ENCODE measurements around the gene EHBP1.

The EHBP1 gene

DNA sequence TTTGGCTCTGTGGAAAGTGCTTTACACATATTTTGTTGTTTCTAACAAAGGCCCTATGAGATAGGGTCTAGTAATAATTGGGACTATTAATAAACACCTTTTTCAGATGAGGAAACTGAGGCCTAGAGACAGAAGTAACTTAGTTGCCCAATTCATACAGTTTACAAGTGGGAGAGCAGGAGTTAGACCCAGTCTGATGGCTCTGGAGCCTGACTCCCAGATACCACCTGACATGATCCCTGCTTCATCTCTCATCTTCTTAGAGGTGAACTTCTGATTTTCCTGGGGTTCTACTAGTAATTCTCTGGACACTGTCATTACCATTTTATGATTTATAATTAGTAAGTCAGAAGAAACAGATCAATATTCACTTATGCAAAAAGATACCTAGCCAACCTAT is 296.1 kb downstream of the EHBP1 start:
- DNase-seq (ENCODE audit: low read depth) = no peak
- H3K4me3 ChIP-seq (ENCODE audit: low read depth, low read length) = no peak overlapping the region
- TF ChIP-seq, protein P1, sequence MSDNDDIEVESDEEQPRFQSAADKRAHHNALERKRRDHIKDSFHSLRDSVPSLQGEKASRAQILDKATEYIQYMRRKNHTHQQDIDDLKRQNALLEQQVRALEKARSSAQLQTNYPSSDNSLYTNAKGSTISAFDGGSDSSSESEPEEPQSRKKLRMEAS (IDR thresholded peaks at IDR 0.05; ENCODE audit: low read depth, low read length) = no peak
- TF ChIP-seq, protein P2, sequence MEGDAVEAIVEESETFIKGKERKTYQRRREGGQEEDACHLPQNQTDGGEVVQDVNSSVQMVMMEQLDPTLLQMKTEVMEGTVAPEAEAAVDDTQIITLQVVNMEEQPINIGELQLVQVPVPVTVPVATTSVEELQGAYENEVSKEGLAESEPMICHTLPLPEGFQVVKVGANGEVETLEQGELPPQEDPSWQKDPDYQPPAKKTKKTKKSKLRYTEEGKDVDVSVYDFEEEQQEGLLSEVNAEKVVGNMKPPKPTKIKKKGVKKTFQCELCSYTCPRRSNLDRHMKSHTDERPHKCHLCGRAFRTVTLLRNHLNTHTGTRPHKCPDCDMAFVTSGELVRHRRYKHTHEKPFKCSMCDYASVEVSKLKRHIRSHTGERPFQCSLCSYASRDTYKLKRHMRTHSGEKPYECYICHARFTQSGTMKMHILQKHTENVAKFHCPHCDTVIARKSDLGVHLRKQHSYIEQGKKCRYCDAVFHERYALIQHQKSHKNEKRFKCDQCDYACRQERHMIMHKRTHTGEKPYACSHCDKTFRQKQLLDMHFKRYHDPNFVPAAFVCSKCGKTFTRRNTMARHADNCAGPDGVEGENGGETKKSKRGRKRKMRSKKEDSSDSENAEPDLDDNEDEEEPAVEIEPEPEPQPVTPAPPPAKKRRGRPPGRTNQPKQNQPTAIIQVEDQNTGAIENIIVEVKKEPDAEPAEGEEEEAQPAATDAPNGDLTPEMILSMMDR (IDR thresholded peaks at IDR 0.05; ENCODE audit: low read depth, low read length) = no peak
- TF ChIP-seq POLR2A (IDR thresholded peaks at IDR 0.05; ENCODE audit: extremely low read depth, insufficient read length) (no peak), MYC (IDR thresholded peaks at IDR 0.05; ENCODE audit: low read depth, low read length) (no peak)

DNA sequence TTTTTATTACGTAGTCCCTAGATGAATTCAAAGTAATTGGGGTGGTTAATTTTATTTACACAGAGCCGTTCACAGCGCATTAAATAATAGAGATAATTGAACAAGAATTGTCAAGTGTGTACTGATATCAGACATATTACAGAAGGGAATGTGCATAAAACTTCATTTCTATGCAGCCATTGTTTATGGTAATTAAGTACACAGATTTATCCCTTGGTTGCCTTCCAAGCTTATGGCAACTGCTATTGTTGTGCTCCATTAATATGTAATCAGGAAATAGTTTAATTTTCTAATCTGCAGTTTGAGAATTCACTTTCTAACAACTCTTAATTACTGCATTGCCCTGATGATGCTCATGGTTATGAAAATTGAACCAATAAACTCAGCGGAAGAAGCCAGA is 297.8 kb downstream of the EHBP1 start:
- DNase-seq (ENCODE audit: low read depth) = no peak
- H3K4me3 ChIP-seq (ENCODE audit: low read depth, low read length) = no peak overlapping the region

DNA sequence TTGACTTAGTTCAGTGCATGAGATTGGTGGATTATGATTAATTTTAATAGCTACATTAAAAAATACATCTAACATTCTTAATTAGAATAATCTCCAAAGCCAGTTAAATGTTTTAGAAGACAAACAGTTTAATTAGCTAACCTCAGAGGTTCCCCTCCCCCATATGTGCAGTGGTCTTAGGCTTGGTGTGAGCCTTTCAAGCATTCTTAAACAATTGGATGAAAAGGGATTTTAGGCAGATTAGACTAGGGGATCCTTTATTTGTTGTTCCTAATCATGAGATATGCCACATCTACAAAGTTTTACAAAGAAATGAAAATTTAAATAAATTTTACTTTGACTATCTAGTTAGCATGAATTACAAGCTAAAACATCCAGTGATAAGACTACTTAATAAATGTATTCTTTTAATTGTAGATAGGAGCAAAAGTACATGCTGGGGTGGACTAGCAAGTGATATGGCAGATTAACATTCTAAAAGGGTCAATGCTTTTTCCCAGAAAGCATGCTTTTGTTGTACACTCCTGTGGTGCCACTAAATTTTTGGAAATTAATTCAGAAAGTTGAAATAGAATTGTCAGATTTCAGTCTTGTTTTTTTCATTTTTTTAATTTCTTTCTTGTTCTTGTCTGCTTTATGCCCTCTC is 302.4 kb downstream of the EHBP1 start:
- H3K4me3 ChIP-seq (ENCODE audit: low read depth, low read length) = no peak overlapping the region
- TF ChIP-seq MYC (IDR thresholded peaks at IDR 0.05; ENCODE audit: low read depth, low read length) (no peak), POLR2A (IDR thresholded peaks at IDR 0.05; ENCODE audit: extremely low read depth, insufficient read length) (no peak)
- no peak for DNase-seq (ENCODE audit: low read depth)

More for the DNA sequence above, 297.8 kb downstream of the EHBP1 start:
- TF ChIP-seq MYC (IDR thresholded peaks at IDR 0.05; ENCODE audit: low read depth, low read length) = no peak
- TF ChIP-seq, protein P2 (IDR thresholded peaks at IDR 0.05; ENCODE audit: low read depth, low read length) = no peak
- TF ChIP-seq, protein P1 (IDR thresholded peaks at IDR 0.05; ENCODE audit: low read depth, low read length) = no peak
- no peak for TF ChIP-seq POLR2A (IDR thresholded peaks at IDR 0.05; ENCODE audit: extremely low read depth, insufficient read length)

DNA sequence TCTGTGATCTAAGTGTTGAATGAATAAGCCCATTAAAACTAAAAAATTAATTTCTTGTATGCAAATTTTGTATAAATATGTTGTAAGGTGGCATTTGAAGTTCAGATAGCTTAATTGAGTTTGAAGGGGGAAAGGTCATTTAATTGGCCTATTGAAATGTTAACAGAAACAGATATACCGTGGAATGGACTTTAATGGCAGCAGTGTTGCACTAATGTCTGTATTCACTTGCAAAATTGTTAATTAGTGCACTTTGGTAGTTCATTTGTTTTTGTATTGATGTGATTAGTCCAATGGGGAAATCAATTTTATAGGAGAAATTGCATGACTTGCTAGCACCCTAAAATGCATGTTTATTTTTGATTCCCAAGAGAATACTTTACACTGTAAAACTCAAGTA is 303.3 kb downstream of the EHBP1 start:
- TF ChIP-seq, protein P2 (IDR thresholded peaks at IDR 0.05; ENCODE audit: low read depth, low read length) = no peak
- TF ChIP-seq, protein P1 (IDR thresholded peaks at IDR 0.05; ENCODE audit: low read depth, low read length) = no peak
- TF ChIP-seq MYC (IDR thresholded peaks at IDR 0.05; ENCODE audit: low read depth, low read length) (no peak), POLR2A (IDR thresholded peaks at IDR 0.05; ENCODE audit: extremely low read depth, insufficient read length) (no peak)
- no peak overlapping the region for H3K4me3 ChIP-seq (ENCODE audit: low read depth, low read length)
- DNase-seq (ENCODE audit: low read depth) = no peak

DNA sequence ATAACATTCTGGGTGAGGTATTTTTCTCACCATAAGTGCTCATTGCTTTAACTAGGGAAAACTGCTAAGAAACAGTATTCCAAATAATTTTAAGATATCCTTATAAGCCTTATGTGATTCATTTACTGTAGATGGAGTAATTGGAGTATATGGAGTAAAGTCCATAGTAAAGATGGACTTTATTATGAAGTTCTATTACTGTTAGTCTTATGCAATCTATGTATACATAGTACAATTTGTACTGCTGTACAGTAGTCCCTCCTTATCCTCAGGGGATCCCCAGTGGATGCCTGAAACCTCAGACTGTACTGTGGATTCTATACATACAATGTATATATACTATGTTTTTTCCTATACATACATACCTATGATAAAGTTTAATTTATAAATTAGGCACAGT is 304.0 kb downstream of the EHBP1 start:
- no peak overlapping the region for H3K4me3 ChIP-seq (ENCODE audit: low read depth, low read length)
- TF ChIP-seq, protein P1 (IDR thresholded peaks at IDR 0.05; ENCODE audit: low read depth, low read length) = no peak
- TF ChIP-seq MYC (IDR thresholded peaks at IDR 0.05; ENCODE audit: low read depth, low read length) (no peak), POLR2A (IDR thresholded peaks at IDR 0.05; ENCODE audit: extremely low read depth, insufficient read length) (no peak)
- TF ChIP-seq, protein P2 (IDR thresholded peaks at IDR 0.05; ENCODE audit: low read depth, low read length) = no peak
- DNase-seq (ENCODE audit: low read depth) = no peak

DNA sequence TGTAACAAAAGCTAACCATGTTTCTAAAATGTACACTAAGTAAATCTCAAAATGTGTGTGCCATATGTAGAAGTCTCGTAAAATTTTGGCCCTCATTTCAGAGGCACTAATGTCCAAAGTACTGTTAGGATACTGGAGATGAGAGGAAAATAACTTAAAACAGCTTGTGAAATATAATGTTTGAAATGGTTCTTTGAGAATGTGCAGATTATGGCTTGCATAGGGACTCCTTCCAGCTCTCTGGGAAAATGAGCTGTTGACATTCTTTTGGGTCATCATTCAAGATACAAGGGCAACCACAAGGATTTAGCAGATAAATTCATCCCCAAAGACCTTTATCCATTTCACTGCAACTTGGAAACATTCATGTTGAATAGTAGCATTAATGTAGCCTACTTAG is 307.0 kb downstream of the EHBP1 start:
- DNase-seq (ENCODE audit: low read depth) = no peak
- no peak for TF ChIP-seq POLR2A (IDR thresholded peaks at IDR 0.05; ENCODE audit: extremely low read depth, insufficient read length)
- TF ChIP-seq MYC (IDR thresholded peaks at IDR 0.05; ENCODE audit: low read depth, low read length) = no peak
- TF ChIP-seq, protein P1 (IDR thresholded peaks at IDR 0.05; ENCODE audit: low read depth, low read length) = no peak
- TF ChIP-seq, protein P2 (IDR thresholded peaks at IDR 0.05; ENCODE audit: low read depth, low read length) = no peak
- no peak overlapping the region for H3K4me3 ChIP-seq (ENCODE audit: low read depth, low read length)
